ENCODE data around the gene FANCC.

GRCh38 chr9:95344735-95345325 is 27.3 kb upstream of the FANCC start:
- no peak for TF ChIP-seq CTCF (conservative IDR thresholded peaks at IDR 0.05; ENCODE audit: low read depth, low read length)
- TF ChIP-seq POLR2A (IDR thresholded peaks at IDR 0.05; ENCODE audit: low read depth, low read length): no peak
- no peak for TF ChIP-seq MXI1 (IDR thresholded peaks at IDR 0.05; ENCODE audit: borderline replicate concordance, low read depth, low read length)
- no peak for TF ChIP-seq RCOR1 (IDR thresholded peaks at IDR 0.05; ENCODE audit: insufficient replicate concordance, low read length)
- TF ChIP-seq RFX5 (IDR thresholded peaks at IDR 0.05; ENCODE audit: low read depth, low read length): no peak
- TF ChIP-seq BHLHE40 (IDR thresholded peaks at IDR 0.05; ENCODE audit: low read depth, low read length): no peak
- TF ChIP-seq SMC3 (IDR thresholded peaks at IDR 0.05; ENCODE audit: low read depth, low read length): no peak

Data from IMR-90 (cell line).